GM12878 (cell line): ENCODE data around the gene NPRL2. TPM values are rescaled to one million over a fixed set of nuclear protein-coding genes. Genes with fewer than 3 reads are reported as not detected.

Source experiments
- ATAC-seq: fragments of 200-7000 bp; cut with Tn5 transposase; 3 replicates; pipeline ENCODE4 v1.9.1; 2020; ENCODE audit warnings: mild to moderate bottlenecking, moderate library complexity
- BruUV-seq: library from RNA; stranded (reverse); fragments of 400-500 nt; replicated peaks from 2 replicates; lab custom pipeline; 2021; lab: Mats Ljungman, UMichigan
- CTCF ChIA-PET: fragments of 300-600 bp; sonication (Branson Sonifier 250); formaldehyde crosslinking; extraction: SDS; loops from one replicate; lab custom pipeline; 2021; ENCODE audit warnings: inconsistent platforms; lab: Yijun Ruan, JAX
- POLR2A ChIA-PET: fragments of 350-600 bp; formaldehyde crosslinking; extraction: SDS; loops from one replicate; lab custom pipeline; 2021; ENCODE audit warnings: inconsistent platforms; lab: Charles Lee
- RAD21 ChIA-PET: fragments of 300-600 bp; sonication (Branson Sonifier 250); formaldehyde crosslinking; loops from one replicate; lab custom pipeline; 2023; ENCODE audit warnings: antibody characterized with exemption; ENCODE audit not compliant: unreplicated experiment; lab: Charles Lee
- SMC1A ChIA-PET: fragments of 300-600 bp; sonication (Branson Sonifier 250); formaldehyde crosslinking; loops from one replicate; lab custom pipeline; 2023; ENCODE audit not compliant: unreplicated experiment, uncharacterized antibody; lab: Charles Lee
- DNase-seq: peaks from one replicate; pipeline ENCODE4 v3.0.0-alpha.2; 2011; ENCODE audit warnings: low read depth, low spot score
- FAIRE-seq: peaks from 3 replicates; lab custom pipeline; 2011; peaks lifted over from hg19 to GRCh38; lab: Jason Lieb, UNC
- H2AFZ ChIP-seq: 2 replicates; pipeline ENCODE4 v1.6.0; 2011; ENCODE audit warnings: low read depth, low read length, control low read depth; ENCODE audit not compliant: control insufficient read depth
- H3K27ac ChIP-seq: 2 replicates; pipeline ENCODE4 v1.5.1; 2011; ENCODE audit warnings: control low read depth; ENCODE audit not compliant: control insufficient read depth, insufficient read depth
- H3K27me3 ChIP-seq, 2 experiments: replicated peaks in 1 of 2; 2 replicates each; pipeline versions ENCODE4 v1.6.0 to v1.6.1; 2011; ENCODE audit warnings: low read length in 1 of 2; ENCODE audit not compliant: control insufficient read depth in 2 of 2, insufficient read depth in 2 of 2
- H3K36me3 ChIP-seq, 2 experiments: 2 replicates each; pipeline ENCODE4 v1.5.1; 2011; ENCODE audit warnings: low read length in 1 of 2; ENCODE audit not compliant: control insufficient read depth in 2 of 2, insufficient read depth in 2 of 2
- H3K4me1 ChIP-seq: 2 replicates; pipeline ENCODE4 v1.6.1; 2011; ENCODE audit warnings: mild to moderate bottlenecking, low read length, moderate library complexity, mixed read lengths; ENCODE audit not compliant: control insufficient read depth, insufficient read depth
- H3K4me2 ChIP-seq: 2 replicates; pipeline ENCODE4 v1.6.0; 2011; ENCODE audit warnings: control low read depth; ENCODE audit not compliant: control insufficient read depth, insufficient read depth
- H3K4me3 ChIP-seq: fragments of 200-600 bp; sonication (generic); 2 replicates; pipeline ENCODE4 v1.5.1; 2016
- H3K79me2 ChIP-seq: 2 replicates; pipeline ENCODE4 v1.6.0; 2011; ENCODE audit warnings: low read length; ENCODE audit not compliant: control insufficient read depth, insufficient read depth
- H3K9ac ChIP-seq: 2 replicates; pipeline ENCODE4 v1.8.0; 2011; ENCODE audit warnings: low read length, control low read depth, mixed read lengths; ENCODE audit not compliant: control insufficient read depth, insufficient read depth
- H3K9me3 ChIP-seq: replicated peaks from 3 replicates; pipeline ENCODE4 v1.5.1; 2011; ENCODE audit warnings: mild to moderate bottlenecking, low read length; ENCODE audit not compliant: control insufficient read depth, insufficient read depth
- H4K20me1 ChIP-seq: 2 replicates; pipeline ENCODE4 v1.6.0; 2011; ENCODE audit not compliant: control insufficient read depth, insufficient read depth
- PML ChIP-seq: IDR thresholded peaks from 2 replicates; pipeline ENCODE4 v1.6.1; 2012; ENCODE audit warnings: low read length, inconsistent platforms
- STAT3 ChIP-seq: IDR thresholded peaks from 2 replicates; pipeline ENCODE4 v1.6.1; 2011; ENCODE audit warnings: low read depth, low read length, improper control_type of control experiment
- WGBS: methylation state at CpG from one replicate; pipeline ENCODE4 v1.1.6; 2016; ENCODE audit warnings: low lambda C conversion rate; ENCODE audit not compliant: insufficient replicate concordance, insufficient coverage; ENCODE audit errors: missing lambda C conversion rate; 5-methylcytosine and 5-hydroxymethylcytosine counted together
- in situ Hi-C: fragments of 300-500 bp; cut with MboI; formaldehyde crosslinking; loops from 9 replicates; pipeline ENCODE4 v1.14.3; 2018; ENCODE audit warnings: mixed read lengths
- intact Hi-C: fragments of 100-400 bp; cut with micrococcal nuclease; formaldehyde crosslinking; loops from one replicate; pipeline ENCODE4 v1.14.2; 2022; ENCODE audit not compliant: unreplicated experiment
- polyA plus RNA-seq, 11 experiments: library from polyadenylated mRNA; depleted of rRNA in 4 of 11; unstranded in 6 of 11; stranded (reverse) in 5 of 11; fragments of >200 nt; fragmentation: Nextera tagmentation in 4 of 11; fragmentation: Illumina TruSeq in 1 of 11; extraction: Ambion mirVana in 4 of 11; extraction: Trizol in 1 of 11; gene quantifications; 1 replicate in 1 of 11; 2 replicates in 10 of 11; pipeline versions ENCODE4 v1.2.1 to v1.2.3, GENCODE V29; 2011 to 2016; ENCODE audit warnings: inconsistent platforms in 2 of 11, missing spikeins in 2 of 11, low read depth in 1 of 11
- total RNA-seq, 4 experiments: library from RNA; depleted of rRNA in 3 of 4; stranded (reverse); fragments of >200 nt in 3 of 4; fragmentation: Illumina TruSeq in 1 of 4; extraction: Trizol in 1 of 4; gene quantifications; 2 replicates each; pipeline versions ENCODE4 v1.2.1 to v1.2.3, GENCODE V29; 2013 to 2021

Gene NPRL2
- total and polyA plus RNA-seq, 10 of the 15 experiments (the other 5 are each of a cell fraction or from before 2014, with no cell fraction given) = 17.8 to 54.2 (median 32.9) TPM

DNA sequence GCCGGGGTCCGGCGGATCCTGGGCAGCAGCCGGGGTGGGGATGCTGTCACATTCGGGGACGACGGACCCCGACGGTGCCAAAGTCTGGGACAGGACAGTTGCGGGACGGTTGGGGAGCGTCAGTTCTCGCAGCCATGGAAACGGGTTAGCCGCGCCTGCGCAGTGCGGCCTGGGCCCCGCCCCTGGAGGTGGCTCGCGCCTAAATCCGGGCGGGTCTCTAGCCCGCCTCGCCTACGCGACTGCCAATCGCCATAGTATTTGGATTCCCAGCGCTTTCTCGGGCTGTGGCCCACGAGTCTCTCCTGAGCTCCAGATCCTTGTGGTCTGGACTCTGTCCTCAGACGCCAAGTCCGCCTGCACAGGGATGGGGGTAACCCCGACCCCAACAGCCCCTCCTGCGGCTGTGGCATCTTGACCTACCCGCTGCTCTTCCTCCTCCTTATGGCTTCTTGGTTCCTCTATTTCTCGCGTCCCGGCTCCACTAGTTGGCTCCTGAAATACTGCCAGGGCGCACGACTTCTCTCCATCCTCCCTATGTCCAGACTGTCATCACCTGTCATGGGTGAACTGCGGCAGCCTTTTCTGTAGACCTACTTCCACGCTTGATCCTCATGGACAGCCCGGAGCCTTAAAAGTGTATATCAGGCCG, 4.9 kb downstream of the NPRL2 start, which contains the start of gene ZMYND10 (continued):
- no peak for TF ChIP-seq STAT3

DNA sequence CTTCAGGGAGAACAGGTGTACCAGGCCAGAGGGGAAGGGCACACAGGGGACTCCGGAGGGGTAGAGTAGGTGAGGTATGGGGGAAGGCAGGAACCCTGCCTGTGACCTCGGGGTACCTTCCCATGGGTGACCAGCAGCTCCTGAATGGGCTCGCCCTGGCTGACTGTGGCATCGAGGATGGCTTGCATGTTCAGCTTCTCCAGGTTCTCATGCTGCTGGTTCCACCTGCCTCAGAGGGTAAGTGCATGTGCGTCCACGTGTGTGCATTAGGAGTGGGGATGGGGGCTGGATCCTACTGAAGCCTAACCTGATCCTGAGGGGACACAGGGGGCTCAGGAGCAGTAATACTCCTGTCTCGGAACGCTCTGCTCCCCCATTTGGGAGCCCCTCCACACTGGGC, 5.6 kb downstream of the NPRL2 start:
- Histone ChIP-seq H3K4me1 (peaks cover 16% of the 10 kb centered on the region), H3K4me3 (peak overlapping the region; percentile 58; the same call in 1 of the 2 replicates), H3K27ac (no peak overlapping the region), H2AFZ (no peak overlapping the region), H3K4me2 (no peak overlapping the region; the same call in 1 of the 2 replicates), H3K27me3 (no peaks in the 10 kb centered on the region), H3K9ac (no peak overlapping the region), H3K36me3 (peaks cover 0 to 5% of the 10 kb centered on the region in 2 experiments; a peak in 1 of 4 replicates), H4K20me1 (no peaks in the 10 kb centered on the region), H3K79me2 (peaks cover 13% of the 10 kb centered on the region), H3K9me3 (no peaks in the 10 kb centered on the region)
- ATAC-seq = no peak
- TF ChIP-seq PML = no peak
- in situ Hi-C loops = loop anchor here (5.0 kb wide), 1 partner anchor 202 kb away; no protein-coding TSS in a partner anchor
- POLR2A ChIA-PET = interaction anchor here (0.7 to 1.3 kb wide), 3 partner anchors 8 to 169 kb away, joined by 3 read pairs; no protein-coding TSS in a partner anchor
- intact Hi-C loops = no loop called here
- SMC1A ChIA-PET = no interaction called here
- no peak for FAIRE-seq
- CTCF ChIA-PET = interaction anchor here (0.9 to 1.6 kb wide), 6 partner anchors 8 to 268 kb away, joined by 3 to 4 read pairs (median 3); no protein-coding TSS in a partner anchor
- WGBS = 62% methylated on average over 6 of the region's 8 CpGs
- no TSS peak for BruUV-seq
- RAD21 ChIA-PET = no interaction called here
- no peak for DNase-seq
